NCI-H82 treated with DMSO at 0.1 percent for 48 hours (cell line): Measurements from ENCODE around the gene P2RX4.
A peak's percentile ranks its signal among the peaks of the same experiment; 100 is the strongest.
"Not testable (repeated sequence)": the region's sequence is repeated elsewhere in the genome, so short reads cannot be mapped to it uniquely, and the experiment has no call there.

Experiments
- DNase-seq: peaks from one replicate; lab custom pipeline; 2025; ENCODE audit not compliant: unreplicated experiment; lab: John Stamatoyannopoulos, UW

The P2RX4 gene

DNA sequence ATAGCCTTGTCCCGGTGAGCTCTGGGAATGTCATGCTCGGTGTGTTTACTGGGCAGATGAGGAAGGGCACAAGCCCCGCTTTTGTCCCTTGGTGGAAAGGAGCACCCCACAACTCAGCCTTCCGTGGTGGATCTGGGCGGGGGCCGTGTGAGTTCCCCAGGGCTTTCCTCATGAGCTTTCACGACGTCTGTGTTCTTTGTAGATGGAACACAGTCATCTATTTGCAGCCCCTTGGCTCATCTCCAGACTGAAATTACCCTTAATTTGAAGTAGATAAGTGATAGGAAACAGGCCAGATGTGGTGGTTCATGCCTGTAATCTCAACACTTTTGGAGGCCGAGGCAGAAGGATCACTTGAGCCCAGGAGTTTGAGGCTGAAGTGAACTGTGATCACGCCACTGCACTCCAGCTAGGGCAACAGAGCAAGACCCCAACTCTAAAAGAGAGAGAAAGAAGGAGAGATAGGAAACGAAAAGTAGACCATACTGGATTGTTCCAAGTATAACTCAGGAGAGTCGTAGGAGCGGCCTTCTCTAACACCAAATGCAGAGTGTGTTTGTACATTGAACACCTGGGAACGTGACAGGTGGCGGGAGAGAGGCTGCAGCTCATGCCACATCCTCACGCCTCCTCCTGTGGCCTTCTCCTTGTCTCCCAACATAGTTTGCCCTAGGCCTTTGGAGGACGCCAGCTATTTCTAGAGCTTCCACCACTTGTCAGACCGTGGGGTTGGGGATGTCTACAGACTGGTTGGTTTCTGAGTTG lies 8.8 kb downstream of the P2RX4 start:
- DNase-seq: no peak

DNA sequence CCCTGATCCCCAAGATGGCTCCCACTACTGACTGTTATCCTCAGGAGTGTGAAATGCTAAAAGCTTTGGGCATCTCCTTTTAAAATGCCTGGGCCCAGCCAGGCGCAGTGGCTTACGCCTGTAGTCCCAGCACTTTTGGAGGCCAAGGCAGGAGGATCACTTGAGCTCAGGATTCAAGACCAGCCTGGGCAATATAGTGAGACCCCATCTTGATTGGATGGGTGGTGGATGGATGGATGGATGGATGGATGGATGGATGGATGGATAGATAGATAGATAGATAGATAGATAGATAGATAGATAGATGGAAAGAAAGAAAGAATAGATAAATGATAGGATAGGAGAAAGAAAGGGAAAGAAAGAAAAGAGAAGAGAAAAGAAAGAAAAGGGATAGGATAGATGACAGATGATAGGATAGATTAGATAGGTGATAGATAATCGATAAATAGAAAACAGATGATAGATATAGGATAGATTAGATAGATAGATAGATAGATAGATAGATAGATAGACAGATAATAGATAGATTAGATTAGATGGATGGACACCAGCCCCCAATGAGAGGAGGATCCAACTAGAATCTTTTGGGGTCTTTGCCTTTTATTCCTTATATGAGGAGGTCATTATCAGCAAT lies 9.5 kb downstream of the P2RX4 start:
- DNase-seq: no peak

DNA sequence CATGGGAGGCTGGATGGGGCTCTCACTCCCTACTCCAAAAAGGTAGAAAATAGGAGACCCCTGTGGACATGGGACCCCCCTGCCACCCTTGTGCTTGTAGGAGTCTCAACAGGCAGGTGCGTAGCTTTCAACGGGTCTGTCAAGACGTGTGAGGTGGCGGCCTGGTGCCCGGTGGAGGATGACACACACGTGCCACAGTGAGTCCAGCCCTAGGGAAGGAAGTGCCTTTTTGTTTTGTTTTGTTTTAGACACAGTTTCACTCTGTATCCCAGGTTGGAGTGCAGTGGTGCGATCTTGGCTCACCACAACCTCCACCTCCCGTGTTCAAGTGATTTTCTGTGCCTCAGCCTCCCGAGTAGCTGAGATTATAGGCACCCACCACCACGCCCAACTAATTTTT lies 12.9 kb downstream of the P2RX4 start:
- DNase-seq: no peak

DNA sequence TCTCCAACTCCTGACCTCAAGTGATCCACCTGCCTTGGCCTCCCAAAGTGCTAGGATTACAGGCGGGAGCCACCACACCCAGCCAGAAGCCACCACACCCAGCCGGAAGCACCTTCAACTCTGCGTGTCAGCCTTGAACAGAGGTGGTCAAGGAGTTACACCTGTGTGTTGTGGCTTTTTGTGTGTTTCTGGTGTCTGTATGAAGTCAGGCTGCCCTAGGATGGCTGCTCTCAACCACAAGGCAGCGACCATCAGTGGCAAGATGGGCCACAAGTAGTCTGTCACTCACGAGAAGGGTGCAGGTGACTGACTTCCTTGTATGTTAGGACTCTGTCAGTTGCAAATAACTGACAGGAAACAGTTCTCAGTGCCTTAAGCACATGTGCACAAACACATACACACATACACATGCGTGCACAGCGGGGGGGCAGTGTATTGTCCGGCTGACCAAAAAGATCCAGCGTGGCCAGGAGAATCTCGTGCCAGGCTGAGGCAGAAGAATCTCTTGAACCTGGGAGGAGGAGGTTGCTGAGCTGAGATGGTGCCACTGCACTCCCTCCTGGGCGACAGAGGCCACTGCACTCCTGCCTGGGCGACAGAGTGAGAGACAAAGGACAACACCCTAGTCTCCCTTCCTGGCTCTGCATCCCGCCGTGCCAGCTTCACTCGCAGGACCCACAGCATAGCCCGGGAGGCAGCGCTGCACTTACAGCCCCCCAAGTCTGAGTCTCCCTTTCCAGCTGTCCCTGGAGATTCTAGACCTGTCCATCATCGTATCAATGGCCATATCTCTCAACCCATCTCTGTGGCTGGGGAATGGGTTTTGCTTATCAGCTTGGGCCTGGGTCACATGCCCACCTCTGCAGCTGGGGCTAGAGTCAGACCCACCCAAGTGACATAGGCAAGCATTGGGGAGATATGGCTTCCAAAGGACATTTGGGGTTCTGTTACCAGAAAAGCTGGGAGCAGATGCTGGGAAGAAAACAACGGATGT lies 13.7 kb downstream of the P2RX4 start:
- no peak for DNase-seq

DNA sequence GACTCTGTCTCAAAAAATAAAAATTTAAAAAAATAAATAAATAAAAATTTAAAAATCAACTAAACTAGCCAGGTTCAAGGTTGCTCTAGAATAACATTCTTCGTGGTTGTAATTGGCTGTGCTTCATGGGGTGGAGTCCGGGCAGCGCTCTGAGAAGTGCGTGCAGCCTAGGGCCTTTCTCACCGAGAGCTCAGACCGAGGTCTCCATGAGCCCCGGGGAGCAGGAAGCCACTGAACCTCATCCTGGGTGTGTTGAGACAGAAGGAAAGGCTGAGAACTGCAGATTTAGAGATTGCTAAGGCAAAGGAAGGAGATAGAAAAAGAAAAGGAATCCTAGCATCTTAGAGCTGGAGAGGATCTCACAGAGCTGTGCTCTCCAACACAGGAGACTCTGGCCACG lies 14.7 kb downstream of the P2RX4 start:
- DNase-seq: no peak

DNA sequence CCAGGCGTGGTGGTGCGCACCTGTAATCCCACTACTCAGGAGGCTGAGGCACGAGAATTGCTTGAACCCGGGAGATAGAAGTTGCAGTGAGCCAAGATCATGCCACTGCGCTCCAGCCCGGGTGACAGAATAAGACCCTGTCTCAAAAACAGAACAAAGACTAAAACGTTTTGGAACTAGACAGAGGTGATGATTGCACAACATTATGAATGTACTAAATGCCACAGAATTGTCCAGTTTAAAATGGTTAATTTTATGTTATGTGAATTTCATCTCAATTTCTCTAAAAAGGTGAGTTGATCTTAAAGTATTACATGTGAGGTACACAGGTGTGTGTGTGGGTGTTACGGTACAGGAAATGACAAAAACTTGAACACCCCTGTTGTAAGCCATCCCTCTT lies 16.5 kb downstream of the P2RX4 start:
- no peak for DNase-seq

DNA sequence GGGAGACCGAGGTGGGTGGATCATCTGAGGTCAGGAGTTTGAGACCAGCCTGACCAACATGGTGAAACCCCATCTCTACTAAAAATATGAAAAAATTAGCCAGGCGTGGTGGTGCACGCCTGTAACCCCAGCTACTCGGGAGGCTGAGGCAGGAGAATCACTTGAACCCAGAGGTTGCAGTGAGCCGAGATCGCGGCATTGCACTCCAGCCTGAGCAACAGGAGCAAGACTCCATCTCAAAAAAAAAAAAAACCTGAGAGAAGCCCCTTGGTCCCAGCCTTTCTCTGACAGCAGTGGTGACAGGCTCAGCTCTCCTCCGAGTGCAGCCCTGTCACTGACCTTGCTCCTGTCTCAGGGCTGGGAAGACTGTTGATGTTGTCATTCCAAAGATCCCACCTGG lies 16.9 kb downstream of the P2RX4 start:
- not testable (repeated sequence) for DNase-seq

DNA sequence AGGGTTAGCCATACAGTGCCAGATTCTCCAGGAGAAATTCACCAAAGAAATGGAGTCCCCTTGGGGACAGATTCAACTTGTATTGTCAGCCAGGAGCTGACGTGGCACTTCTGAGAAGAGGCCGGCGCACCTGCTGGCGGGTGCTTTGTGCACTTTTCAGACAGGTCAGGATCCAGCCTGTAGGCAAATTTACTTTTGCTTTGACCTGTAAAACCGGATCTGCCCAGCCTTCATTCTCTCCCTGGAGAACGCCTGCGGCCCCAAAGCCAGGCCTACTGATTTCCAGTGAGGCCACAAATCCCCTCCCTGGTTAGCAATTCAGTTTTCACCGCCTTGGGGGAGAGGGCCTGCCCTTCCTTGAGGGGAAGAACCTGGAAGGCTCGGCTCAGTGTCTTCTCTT lies 17.4 kb downstream of the P2RX4 start:
- DNase-seq: no peak

DNA sequence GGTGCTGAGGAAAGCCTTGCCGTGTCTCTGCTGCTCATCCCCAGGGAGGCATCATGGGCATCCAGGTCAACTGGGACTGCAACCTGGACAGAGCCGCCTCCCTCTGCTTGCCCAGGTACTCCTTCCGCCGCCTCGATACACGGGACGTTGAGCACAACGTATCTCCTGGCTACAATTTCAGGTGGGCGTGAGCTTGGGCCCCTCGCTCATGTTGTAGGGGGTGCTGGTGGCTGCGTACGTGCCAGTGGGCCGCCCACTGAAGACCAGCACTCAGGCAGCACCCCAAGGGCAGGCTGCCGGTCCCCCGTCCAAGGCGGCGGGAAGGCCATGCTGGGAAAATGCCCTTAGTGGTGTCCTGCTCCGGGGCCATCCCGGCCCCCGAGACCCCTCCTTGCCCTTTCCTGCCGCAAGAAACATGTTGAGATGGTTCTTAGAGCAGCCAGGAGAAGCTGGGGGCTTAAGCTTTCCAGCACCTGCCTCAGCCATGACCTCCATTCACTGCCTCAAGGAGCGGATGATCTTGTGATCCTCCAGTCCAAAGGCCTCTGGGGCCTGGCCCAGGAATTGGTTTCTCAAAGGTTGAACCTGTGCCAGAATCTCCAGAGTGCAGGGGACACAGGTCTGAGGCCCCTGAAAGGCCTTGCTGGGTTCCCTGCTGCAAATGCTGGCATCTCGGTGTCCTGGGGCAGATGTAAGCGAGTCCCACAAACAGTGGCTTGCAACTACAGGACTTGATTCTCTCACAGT lies 19.2 kb downstream of the P2RX4 start:
- DNase-seq: no peak

DNA sequence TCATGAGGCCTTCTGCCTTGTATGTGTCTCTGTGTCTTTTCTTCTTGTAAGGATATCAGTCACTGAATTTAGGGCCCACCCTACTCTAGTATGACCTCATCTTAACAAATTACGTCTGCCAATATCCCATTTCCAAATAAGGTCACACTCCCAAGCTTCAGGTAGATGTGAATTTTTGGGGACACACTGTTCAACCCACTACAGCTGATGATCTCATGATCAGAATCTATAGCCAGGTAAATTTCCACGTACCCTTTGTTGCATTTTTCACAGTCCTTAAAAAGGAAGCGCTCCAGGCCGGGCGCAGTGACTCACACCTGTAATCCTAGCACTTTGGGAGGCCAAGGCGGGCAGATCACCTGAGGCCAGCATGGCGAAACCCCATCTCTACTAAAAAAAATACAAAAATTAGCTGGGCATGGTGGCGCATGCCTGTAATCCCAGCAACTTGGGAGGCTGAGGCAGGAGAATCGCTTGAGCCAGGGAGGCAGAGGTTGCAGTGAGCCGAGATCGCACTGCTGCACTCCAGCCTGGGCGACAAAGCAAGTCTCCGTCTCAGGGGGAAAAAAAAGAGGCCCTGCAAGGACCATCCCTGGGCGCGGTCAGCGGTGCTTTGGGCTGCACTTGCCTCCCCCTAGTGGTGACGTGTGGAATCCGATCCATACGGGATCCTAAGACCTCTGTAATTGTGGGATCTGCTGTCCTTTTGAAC lies 20.1 kb downstream of the P2RX4 start:
- DNase-seq: peak; percentile 65

DNA sequence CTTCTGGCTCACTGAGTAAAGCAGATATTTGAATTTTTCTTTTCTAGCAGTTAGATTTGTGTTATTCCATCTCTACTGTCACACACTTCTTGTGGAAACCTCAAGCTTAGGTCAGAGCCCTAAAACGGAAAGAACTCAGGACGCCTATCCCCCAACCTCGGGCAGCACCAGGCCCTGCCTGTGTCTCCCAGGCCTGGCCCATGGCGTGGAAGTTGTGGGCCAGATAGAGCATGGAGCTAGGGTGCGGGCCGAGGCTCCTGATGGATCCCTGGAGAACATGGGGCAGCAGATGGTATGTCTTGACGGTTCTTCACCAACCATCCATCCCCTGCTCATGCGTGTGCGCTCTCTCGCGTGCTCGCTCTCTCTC lies 20.6 kb downstream of the P2RX4 start:
- no peak for DNase-seq

DNA sequence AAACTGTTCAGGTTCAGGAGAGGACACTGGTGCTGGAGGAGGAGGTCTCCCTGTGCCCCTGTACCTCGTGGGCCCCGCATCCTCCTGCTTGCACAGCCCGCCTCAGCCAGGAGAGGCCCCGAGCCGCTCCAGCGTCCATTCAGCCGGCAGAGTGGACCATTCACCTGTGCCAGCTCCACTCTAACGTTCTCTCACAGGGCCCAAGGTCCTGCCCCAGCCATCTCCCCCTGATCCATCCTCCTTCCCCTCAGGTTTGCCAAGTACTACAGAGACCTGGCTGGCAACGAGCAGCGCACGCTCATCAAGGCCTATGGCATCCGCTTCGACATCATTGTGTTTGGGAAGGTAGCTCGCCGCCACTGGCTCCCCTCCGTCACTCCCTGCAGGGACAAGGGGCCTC lies 22.2 kb downstream of the P2RX4 start:
- no peak for DNase-seq

DNA sequence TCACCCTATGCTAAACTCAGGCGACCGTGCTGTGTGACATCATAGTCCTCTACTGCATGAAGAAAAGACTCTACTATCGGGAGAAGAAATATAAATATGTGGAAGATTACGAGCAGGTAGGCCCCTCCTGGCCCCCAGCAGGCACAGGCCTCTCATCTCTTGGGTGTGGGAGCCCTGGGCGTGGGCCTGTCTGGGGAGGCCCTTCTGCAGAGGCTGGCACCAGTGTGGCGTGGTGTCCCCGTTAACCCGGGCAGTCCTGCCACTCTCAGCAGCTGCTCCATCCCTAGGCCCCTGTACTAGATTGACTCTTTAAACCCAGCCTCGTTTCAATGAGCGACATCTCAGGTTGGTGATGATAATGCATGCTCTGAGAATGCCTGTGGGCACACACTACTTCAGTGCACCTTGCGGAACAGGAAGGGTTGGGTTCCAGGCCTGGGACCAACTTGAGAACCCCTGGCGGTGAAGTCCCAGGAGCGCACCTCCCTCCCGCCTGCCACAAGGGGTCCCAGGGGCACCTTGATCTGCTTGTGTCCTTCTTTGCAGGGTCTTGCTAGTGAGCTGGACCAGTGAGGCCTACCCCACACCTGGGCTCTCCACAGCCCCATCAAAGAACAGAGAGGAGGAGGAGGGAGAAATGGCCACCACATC lies 23.2 kb downstream of the P2RX4 start:
- no peak for DNase-seq

DNA sequence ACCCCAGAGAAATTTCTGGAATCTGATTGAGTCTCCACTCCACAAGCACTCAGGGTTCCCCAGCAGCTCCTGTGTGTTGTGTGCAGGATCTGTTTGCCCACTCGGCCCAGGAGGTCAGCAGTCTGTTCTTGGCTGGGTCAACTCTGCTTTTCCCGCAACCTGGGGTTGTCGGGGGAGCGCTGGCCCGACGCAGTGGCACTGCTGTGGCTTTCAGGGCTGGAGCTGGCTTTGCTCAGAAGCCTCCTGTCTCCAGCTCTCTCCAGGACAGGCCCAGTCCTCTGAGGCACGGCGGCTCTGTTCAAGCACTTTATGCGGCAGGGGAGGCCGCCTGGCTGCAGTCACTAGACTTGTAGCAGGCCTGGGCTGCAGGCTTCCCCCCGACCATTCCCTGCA lies 23.7 kb downstream of the P2RX4 start:
- DNase-seq: no peak

DNA sequence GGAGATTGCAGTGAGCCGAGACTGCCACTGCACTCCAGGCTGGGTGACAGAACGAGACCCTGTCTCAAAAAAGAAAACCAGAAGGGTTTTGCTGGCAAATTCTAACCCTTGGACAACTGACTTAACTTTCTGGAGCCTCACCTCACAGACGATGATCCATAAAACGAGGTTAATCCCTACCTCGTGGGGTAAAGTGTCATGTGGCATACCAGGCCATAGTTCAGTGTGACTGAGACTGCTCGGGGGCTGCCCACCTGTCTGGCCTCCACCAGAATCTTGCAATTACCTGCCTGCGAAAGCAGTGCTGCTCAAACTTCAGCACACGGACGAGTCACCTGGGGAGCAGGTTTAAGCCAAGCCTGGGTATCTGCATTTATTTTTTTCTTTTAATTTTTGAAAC lies 26.8 kb downstream of the P2RX4 start:
- no peak for DNase-seq

DNA sequence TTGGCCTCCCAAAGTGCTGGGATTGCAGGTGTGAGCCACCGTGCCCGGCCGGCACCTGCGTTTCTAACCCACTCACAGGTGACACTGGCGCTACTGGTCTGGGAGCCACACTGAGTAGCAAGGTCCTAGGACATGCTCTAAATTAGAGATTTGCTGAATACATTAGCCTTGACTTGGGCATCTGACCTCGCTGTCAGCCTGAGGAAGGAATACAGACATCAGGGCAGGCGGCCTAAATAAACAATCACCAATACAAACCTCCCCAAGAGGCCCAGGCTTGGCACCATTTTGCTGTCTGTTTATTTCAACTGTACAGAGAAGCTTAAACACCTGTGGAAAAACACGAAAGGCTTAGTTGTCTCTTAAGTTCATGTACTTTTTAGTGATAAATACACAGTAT lies 27.5 kb downstream of the P2RX4 start:
- DNase-seq: no peak

DNA sequence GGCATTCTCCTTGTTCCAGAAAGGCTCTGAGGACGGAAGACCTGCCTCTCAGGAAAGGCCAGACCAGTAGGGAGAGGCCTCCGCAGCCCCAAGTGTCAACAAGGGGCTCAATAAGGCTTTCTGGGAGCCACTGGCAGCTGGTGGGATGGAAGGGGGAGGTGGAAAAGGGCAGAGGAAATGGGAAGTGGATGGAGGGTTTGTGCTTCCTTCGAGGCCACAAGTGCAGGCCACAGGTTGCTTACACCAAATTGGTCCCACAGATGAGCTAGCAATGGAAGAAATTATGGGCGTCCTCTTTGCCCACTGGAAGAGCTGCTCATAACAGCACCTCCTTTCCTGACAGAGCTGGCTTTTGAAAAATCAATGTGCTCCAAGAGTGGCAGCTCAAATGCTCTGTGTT lies 28.2 kb downstream of the P2RX4 start:
- DNase-seq: no peak

DNA sequence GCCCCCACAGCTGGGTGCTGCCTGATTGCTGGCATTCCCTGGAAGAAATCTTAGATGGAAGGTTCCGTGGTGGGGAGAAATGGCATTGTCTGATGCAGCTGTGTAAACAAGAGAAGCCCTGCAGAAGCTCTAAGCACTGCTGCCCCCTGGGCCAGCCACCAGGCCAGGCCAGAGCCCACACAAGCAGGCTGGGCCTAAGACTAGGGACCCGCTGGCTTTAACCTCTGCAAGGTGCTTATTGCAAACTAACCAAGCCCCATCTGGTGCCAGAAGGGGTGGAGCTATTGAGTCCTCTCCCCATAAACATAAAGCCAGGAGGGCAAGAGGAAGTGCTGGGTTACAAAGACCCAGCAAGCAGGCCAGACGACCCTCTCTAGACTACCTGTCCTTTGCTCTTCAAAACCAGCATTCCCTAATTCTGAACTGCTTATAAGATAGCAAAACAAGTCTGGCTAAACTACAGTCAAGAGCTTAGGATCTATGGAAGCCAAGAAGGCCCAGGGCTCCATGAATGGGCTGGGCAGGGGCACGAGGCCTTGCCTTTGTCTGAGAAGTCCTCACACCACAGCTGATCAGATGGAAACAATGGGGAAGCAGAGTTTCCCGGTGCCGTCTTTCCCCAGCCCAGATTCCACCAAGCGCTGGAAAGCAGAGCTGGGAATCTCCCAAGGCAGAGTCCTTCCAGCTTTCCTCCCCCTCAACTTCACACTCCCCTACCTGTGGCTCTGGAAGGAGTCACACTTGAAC lies 28.8 kb downstream of the P2RX4 start:
- no peak for DNase-seq

DNA sequence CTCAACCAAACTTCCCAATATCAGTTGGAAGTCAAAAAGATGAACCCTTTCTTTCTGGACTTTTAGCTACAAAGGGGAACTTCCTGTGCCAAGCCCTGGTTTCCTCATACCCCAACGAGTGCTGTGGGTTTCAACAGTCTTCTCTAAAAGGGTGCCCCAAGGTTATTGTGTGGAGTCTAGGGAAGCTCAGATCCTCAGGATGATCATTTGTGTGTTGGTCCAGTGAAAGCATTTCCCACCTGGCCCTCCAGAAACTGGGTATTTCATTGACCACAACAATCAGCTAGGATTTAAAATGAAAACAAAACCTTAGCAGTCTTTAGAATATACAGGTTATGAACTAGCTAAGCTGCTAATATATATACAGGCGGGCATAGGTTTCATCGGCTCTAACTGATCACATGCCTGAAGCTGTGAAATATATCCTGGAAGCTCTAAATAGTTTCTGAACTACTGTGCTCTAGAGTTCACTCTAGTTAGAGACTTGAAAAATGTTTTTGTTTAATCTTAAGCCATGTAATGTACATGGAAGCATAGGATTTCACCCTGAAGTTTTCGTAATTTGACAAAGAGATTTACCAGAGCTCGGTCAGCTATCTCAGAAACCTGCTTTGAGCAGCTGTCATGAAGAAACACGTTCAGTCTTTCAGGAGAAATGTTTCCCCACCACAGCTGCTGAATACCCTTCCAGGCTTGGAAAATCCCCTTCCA lies 29.6 kb downstream of the P2RX4 start:
- no peak for DNase-seq
